ENCODE results near the gene SERPINE3. TPM values are rescaled to one million over a fixed set of nuclear protein-coding genes. Genes with fewer than 3 reads are reported as not detected.

SERPINE3 gene
- total RNA-seq, 1 donor from 2014 or later = not detected

GRCh38 chr13:51357928-51358595, 18.6 kb downstream of the SERPINE3 start:
- DNase-seq (ENCODE audit: low read depth) = no peak
- no peak for TF ChIP-seq CTCF (conservative IDR thresholded peaks at IDR 0.05; ENCODE audit: low read depth, low read length)
- H3K4me3 ChIP-seq (ENCODE audit: low read depth, low read length) = no peak overlapping the region

GRCh38 chr13:51359352-51359751, 19.9 kb downstream of the SERPINE3 start:
- H3K4me3 ChIP-seq (ENCODE audit: low read depth, low read length) = no peak overlapping the region
- no peak for TF ChIP-seq CTCF (conservative IDR thresholded peaks at IDR 0.05; ENCODE audit: low read depth, low read length)
- no peak for DNase-seq (ENCODE audit: low read depth)

GRCh38 chr13:51360489-51360888, 21.0 kb downstream of the SERPINE3 start:
- no peak for TF ChIP-seq CTCF (conservative IDR thresholded peaks at IDR 0.05; ENCODE audit: low read depth, low read length)
- no peak for DNase-seq (ENCODE audit: low read depth)
- H3K4me3 ChIP-seq (ENCODE audit: low read depth, low read length) = no peak overlapping the region

GRCh38 chr13:51361106-51361505, 21.6 kb downstream of the SERPINE3 start:
- H3K4me3 ChIP-seq (ENCODE audit: low read depth, low read length) = no peak overlapping the region
- DNase-seq (ENCODE audit: low read depth) = no peak
- no peak for TF ChIP-seq CTCF (conservative IDR thresholded peaks at IDR 0.05; ENCODE audit: low read depth, low read length)

GRCh38 chr13:51363625-51364024, 24.1 kb downstream of the SERPINE3 start:
- no peak overlapping the region for H3K4me3 ChIP-seq (ENCODE audit: low read depth, low read length)
- TF ChIP-seq CTCF (conservative IDR thresholded peaks at IDR 0.05; ENCODE audit: low read depth, low read length) = no peak
- DNase-seq (ENCODE audit: low read depth) = no peak

- no peak for TF ChIP-seq CTCF (conservative IDR thresholded peaks at IDR 0.05; ENCODE audit: low read depth, low read length)
- H3K4me3 ChIP-seq (ENCODE audit: low read depth, low read length) = no peak overlapping the region
- no peak for DNase-seq (ENCODE audit: low read depth)
Observed at GRCh38 chr13:51364404-51365008, 25.0 kb downstream of the SERPINE3 start.

- DNase-seq (ENCODE audit: low read depth) = no peak
- no peak overlapping the region for H3K4me3 ChIP-seq (ENCODE audit: low read depth, low read length)
Observed at GRCh38 chr13:51370116-51370515, 30.6 kb downstream of the SERPINE3 start.

More at GRCh38 chr13:51370116-51370515, 30.6 kb downstream of the SERPINE3 start:
- no peak for TF ChIP-seq CTCF (conservative IDR thresholded peaks at IDR 0.05; ENCODE audit: low read depth, low read length)
